CD4-positive, alpha-beta T cell treated with Interleukin-15 for 1 hour (primary cell): ENCODE measurements around the gene FOXP1.

Experiments
- DNase-seq: peaks from one replicate; pipeline ENCODE4 v3.0.0-alpha.2; 2020

Gene FOXP1

DNA sequence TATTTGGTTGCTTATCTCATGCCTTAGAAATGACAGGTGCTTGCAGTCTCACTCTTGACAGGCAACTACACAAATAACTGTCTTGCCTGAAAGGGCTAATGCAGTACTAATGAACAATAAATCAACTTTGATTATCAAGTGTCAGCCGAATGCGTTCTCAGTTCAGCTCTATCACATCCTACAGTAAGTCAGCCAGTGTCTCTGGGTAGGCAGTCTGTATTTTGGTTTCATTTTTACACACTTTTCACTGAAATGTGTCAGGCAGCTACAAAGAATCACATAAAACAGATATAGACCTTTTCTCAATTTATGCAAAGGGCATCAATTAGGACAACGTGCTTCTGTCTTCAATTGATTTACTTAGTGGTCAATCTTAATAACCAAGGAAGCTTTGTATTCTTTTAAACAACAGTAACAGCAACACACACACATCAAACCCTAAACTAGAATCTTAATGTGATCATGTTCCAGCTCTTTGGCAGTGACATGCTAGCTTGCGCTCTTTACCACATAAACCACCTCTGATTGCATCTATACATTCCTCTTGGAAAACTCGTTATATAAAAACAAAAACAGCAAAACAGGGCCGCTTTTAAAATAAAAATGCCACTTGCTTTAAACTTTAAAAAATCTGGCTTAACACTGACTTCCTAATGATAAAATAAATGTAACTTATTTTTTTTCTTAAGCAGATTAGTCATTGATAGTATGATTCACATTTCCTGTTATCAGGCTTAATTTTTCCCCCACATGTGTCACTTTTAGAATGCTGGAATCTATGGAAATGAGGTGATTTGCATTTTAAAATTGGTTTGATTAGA lies 520.4 kb downstream of the FOXP1 start:
- DNase-seq: no peak

DNA sequence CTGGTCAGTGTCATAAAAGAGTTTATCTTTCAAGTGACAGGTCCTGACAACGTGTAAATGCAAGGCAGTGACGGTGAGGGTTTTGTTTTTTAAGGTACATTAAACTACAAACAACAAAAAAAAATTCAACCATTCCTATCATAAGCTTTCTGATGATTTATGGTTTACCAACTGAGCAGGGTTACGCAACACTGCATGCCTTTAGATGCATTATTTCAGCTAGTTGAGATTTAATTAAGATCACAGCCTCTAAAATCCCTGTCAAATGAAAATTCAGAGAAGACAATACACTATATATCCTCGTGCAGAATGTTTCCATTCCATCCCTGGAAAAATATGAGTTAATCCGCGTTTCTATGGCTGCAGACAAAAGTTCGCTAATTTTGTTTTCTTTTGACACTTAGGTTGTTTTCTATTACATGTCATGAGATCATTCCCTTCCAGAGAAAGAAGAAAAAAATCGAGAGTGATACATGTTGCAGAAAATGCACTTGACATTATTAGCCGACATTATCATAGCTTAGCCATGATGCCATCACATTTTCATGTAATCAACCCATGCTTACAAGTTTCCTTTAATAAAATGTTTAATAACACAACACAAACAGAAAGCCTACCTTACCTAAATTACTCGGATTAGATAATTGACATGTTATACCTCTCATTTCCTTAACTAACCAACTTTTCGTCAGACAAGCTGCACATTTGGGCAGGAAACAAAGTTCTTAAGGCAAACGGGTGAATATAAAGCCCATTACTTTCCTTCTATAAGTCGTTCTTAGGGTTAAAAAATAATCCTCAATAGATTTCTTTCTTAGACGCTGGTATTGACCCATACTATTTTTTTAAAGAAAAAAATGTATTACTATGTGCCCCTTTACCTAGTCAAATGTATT lies 521.2 kb downstream of the FOXP1 start:
- DNase-seq: no peak

DNA sequence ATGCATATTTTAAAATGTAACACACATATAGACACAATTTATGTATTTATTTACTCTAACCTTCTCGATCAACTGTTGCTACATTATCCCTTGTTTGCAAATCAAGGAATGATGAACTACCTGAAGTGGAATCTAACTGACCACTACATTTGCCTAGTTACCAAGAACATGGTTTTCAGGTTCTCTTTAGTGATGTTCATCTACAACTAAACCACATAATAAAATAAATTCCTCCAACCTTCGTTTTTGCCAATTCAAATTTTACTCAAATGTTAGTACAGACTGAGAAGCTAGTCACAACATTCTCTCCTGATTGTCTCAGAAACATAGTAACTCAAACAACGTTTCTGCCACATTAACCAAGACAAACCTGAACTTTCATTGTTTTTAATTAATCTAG lies 521.9 kb downstream of the FOXP1 start:
- no peak for DNase-seq

DNA sequence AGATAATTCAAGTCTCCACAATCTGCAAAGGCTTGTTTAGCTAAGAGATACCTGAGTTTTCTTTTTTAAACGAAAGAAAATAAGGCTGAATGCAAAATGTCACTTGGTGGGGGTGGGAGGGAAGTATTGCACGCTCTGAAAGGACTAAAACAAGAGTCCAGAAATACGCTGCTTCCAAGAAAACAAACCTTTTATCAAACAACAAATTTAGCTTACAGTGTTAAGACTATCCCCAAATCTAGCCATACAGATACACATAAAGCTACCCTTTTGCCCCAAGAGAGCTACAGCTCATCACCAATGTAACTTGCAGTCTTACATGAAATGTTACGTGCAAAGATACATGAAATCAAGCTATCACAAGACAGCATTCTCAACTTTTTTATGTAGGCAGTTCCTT lies 522.5 kb downstream of the FOXP1 start:
- DNase-seq: no peak

DNA sequence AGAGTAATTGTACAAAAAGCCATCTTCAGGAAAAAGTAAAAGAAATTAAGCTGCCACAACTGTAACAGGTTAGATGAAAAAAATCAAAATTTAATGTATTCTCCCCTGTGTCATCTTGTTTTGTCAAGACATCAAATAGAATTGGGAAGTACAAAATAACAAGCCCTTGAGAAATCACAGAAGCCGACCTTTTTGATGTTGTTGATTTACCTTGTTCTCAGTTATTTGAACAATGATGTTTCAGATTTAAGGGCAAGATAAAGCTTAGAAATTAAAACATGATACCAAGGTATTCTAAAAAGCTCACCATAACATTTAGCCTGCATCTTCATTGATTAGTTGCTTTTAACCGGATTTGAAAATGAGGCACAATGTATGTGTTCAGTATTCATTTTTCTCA lies 523.0 kb downstream of the FOXP1 start:
- no peak for DNase-seq

DNA sequence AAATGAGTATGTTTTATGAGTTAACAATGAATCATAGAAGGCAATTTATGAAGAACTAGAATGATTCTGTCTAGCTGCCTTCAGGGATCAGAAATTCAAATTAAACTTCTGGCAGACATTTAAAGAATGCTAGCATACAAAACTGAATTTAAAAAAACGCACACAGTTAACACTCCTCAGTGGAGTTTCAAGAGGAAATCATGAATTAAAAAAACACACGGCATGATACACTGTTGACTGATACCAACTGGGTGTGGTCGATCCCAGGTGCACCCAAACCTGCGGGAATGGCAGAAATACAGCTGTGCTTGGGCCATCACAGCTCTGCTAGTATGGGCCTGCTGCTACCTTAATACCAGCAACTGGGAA lies 526.0 kb downstream of the FOXP1 start:
- DNase-seq: no peak

DNA sequence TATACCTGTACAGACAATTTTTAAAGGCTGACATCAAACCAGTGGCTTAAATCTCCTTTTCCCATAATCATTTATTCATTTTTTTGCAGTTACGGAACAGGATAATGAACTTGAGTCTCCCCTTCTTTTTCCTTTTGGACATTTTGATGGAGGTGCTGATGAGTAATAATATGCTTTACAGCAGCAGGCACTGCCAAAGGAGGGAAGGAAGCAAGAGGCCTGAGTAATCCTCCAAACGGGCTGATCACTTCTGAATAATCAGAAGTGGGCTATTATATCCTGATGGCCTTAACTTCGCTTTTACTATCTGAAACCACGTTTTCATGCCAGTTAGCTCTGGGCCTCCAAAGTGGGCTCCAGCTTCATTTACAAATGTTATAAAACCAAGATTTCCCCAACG lies 527.2 kb downstream of the FOXP1 start:
- no peak for DNase-seq

DNA sequence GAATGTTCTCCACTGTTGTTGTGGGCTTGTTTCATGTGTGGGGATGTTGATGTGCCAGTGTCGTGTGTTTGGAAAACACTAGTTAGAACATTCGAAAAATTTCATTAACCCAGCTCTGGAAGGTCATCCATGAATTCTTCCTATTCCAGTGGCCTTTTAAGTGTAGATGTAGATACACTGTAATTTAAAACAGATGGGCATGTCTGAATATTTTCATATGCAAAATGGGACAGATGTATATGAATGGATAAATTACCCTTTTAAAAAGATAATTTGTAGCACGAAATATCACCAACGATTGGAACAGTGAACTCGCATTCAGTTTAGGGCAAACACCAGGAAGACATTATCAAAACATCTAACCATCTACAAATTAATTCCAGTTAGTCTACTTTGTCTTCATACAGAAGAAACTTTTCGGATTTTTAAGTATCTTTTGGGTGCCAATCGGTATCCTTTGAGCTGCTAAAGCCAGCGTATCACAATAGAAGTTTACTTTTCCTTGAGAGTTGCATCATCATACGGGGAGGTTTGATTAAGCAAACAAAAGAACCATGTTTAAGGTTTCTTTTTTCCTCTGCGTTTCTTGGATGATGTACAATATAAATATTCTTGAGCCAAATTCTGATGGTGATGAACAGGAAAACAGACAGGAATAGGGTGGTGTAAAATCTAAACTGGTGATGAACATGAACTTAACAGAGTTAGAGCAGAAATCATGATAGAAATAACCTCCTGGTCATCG lies 528.1 kb downstream of the FOXP1 start:
- no peak for DNase-seq

DNA sequence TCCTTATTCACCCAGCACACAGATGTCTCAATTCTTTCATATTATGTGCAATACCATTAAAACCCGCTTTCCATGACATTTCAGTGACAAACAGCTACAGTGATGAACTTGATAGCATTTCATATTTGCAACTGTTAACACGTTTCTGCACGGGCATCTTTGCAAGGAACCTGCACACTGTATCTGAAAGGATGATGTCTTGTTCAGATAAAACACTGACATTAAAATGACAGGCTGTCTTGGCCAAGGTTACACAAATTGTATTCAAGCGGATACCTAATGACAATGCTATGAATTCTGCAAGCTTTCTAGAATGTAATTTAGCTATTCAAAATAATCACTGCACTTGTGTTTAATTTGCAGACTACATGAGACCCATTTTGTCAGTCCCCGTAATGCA lies 529.2 kb downstream of the FOXP1 start:
- no peak for DNase-seq

DNA sequence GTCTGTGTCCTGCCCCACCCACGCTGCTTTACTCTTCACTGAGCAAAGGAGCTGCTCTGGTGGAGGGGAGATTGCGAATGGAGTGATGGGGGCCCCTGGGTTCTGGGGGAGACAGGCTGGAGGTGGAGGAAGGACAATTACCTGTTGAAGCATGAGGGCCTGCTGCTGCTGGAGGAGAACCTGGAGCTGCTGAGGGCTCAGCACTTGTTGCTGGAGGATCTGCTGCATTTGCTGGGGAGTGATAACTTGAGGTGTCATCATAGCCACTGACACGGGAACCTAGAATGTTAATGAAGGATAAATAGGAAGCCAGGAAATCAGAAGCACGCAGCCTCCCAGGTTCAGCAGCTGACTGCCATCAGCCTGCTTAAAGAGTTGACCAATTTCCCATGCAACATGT lies 530.0 kb downstream of the FOXP1 start:
- no peak for DNase-seq

DNA sequence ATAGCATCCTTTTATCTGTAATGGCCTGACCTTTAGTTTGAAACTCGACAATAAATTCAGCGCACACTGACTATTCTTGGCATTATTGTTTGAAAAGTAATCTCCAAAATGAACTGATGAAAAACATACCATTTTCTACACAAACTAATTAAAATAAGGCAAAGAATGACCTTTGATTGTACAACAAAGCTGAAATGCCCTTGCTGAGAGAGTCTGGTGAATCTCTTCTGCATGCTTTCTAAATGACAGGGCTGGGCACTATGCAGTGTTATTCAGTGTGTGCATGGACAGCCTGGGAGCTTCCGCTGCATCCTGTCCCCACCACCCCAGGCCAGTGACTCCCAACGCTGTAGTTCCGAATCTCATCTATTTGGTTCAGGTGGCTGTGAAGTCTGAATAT lies 530.8 kb downstream of the FOXP1 start:
- DNase-seq: no peak

DNA sequence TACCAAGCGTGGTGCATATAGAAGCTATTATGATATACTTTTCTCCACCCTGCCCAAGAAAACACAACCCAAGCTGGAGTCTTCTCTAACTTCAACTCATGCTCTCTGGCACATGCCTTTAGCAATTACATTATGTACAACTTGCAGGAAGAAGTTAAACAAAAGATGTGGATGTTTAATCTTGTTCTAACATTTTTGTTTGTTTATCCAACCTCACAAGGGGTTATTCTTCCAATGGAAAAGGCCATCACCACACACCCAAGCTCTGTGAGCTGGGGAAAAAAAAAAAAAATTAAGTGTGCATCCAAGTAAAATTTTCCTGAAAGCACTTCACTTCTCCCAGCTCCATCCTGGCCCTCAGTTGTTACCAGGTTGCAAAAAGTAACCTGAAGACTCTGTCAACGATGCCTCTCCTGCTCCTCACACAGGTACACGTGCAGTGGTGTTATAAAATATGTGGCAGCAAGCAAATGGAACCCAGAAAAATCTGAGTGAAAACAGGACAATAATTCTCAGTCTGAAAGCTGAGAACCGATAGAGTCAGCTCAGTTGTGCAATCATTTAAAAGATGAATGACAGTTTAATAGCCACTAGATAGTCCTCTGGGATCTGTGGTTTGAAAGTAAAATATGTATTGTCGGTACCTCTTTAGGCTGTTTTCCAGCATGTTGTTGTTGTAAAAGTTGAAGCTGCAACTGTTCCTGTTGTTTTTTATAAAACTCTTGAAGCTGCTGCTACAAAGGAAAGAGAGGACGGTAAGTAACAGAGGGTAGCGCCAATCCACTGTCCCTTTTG lies 531.4 kb downstream of the FOXP1 start:
- DNase-seq: no peak

DNA sequence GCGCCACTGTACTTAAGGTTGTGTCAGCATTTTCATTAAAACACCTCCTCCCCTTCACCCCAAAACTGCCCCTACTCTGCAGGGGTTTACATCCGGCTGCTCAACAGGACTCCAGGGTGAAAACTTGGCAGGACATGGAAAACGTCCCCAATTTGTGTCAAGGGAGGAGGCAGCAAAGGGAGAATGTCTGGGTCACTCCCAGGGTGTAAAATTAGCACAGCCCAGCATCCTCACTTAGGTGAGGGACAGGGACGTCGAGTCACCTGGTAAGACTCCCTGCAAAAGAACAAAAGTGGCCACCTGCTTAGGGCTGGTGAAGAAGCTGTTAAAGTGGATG lies 532.3 kb downstream of the FOXP1 start:
- no peak for DNase-seq

DNA sequence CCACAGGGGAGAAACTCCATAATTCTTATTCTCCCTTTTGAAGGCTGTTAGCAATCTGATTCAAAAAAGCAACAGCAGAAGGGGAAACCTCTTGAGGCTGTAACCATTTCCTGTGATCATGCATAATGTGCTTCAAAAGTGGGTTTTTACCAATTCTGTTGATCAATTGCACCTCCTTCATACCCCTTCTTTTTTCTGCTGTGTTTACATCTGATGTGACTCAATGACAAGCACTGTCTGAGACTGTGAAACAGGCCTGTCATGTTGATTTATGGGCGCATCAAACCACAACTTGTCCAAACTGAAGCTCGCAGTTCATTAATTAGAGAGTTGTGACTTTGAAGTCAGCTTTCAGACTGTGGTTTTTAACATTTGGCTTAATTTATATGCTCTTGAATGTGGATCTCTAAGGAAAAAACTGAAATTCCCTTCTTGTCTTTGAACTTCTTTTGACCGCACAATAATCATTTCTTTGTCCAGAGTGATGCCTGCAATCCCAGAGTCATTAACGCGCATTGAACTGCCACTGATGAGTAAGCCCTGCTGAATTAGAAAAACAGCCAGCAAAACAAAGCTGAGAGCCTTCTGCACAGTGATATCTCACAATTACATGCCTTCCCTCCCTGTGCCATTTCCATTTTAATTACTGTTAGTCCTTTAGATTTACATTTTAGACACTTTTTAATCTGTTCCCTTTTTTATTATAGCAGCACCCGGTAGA lies 532.8 kb downstream of the FOXP1 start:
- DNase-seq: peak; percentile 37

DNA sequence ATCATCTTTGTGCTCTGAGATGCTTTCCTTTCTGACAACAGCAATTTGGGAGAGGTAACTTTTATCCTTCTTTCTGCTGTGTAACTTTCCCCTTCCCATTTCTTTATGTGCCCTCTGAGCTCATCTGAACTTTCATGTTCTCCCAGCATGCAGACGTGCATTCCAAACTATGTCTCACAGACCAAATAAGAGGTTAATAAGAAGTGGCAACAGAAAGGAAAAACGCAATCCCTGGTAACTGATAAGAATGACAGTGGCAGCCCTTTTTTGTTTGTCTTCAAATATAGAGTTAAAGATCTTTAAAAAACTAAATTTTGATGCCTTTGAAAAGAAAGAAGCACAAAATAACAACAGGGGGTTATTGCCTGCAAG lies 533.4 kb downstream of the FOXP1 start:
- DNase-seq: no peak

DNA sequence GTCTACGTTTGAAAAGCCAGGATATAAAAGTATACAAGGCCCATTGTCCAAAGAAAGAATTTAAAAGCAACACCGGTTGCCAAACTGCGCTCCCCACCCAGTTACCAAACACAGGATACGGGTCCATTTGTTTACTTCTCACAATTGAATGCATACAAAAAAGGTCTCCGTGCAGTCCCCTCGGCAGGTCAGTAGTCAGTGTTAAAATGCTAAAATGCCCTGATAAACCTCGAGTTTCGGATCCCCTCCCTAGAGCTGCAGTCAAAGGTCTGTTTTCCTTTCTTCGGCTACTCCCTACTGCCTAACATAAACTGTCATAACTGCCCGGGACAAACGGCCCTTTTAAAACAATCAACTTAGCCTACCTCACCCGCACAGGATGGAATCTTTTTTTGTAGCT lies 534.6 kb downstream of the FOXP1 start:
- no peak for DNase-seq

DNA sequence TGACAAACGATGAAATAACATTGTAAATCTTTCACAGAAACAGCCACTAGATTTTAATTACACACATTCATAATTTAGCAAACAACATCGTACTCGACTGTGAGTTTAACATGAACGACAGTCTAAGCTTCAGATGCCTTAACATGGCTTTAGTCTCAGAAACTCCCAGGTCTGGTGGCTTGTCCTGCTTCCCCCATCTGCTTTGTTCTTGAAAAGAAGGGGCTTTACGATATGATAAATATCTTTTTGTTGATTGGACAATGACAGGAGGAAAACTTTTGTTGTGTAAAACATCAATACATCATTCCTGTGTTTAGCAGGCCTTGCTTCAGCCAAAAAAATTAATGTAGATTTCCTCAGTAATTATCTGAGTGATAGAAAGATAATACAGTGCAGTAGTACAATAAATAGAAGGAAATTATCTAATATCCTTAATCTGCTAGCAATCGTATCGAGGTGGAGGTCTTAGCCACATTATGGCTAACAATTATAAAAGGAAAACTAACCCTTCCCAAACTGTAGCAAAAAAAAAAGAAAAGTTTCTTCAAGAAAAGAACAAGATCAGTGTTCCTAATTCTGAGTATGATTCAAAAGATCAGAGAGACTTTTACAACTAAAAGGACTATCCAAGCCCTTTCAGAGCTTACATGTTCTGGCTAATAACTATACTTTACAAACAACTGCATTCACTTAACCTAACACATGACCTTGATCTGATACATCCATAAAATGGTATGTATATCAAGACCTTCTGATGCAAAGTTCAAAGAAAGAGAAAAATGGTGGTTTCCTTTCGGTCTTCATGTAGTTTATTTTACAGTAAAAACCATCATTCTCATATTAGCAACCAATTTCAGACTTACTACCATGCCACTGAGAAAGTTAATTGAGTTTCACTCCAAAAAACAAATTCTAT lies 535.7 kb downstream of the FOXP1 start:
- DNase-seq: no peak

DNA sequence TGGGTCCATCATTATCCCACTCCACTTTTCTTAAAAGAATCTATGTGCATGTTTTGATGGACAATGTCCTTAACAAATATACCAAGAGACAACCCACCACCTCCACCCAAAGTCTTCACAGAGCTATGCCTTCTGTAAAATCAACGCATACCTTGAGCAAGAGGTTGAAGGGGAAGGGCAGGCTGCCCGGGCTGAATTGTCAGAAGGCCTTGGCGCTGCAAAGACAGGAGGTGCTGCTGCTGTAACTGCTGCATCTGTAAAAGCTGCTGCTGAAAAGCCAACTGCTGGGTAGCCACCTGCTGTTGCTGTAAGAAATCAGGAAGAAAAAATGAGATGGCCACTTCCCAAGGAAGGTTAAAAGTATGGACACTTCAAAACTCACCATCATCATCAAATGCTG lies 536.7 kb downstream of the FOXP1 start:
- DNase-seq: no peak

DNA sequence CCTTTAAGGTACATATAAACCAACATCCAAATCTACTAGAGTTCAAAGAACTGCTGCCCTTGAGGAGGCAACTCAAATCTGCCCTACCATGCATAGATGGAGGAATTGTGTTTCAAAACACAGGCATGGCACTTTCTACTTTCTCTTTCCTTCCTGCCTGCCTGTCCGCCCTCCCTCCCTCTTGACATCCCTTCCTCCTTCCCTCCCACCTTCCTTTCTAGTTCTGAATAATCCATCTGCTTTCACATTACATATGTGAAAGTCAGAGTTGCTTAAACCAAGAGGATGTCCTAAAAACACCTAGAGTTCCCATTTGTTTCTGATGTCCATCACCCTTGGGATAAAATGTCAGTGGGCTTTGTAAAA lies 537.6 kb downstream of the FOXP1 start:
- no peak for DNase-seq

DNA sequence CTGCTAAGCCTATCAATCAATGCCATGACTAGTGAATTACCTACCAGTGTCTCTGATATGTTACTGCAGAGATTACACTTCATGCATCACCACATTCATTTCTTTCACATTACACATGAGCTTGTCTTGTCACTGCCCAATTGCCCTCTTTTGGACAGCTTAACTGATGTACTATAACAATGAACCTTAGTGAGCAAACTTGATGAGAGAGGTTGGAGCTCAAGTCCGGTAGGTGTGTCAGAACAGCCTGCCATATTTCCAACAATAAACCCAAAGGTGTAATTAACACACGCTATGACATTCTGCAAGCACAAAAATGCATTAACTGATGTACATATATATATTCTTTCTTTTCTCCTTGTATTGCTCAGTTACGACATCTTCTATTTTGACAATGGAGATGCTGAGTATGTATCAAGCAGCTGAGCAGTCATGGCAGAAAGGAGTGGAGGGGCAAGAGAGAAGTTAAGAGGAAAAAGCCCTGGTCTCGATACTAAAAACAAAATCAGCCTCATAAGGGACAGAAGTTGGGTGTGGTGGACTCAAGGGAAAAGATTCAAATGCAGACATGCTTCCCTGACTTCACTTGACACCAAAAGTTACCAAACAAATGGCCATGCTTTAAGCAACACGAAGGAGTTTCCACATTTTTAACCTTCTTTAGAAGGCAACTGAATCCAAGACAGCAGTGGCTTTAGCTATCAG lies 538.2 kb downstream of the FOXP1 start:
- DNase-seq: no peak

DNA sequence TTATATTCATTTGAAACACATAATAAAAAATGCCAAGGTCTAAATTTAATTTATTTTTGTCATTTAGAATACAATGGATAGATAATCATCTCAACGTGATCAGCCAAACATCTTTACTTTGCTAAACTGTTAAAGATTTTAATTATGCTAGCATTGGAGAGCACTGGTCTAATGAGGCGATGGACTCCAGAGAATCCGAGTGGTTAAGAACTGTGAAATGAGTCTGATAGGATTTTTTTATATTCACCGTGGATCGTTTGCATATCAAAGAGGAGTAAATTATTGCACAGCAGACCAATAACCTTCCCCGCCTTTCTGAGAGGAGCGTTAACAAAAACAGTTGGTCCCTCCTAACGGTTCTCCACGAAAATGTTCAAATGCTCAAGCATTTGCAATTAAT lies 540.8 kb downstream of the FOXP1 start:
- DNase-seq: no peak
